ENCODE measurements around the gene MPL. TPM values are rescaled to one million over a fixed set of nuclear protein-coding genes. Genes with fewer than 3 reads are reported as not detected.

The MPL gene
- total RNA-seq, 1 donor from 2014 or later = not detected

DNA sequence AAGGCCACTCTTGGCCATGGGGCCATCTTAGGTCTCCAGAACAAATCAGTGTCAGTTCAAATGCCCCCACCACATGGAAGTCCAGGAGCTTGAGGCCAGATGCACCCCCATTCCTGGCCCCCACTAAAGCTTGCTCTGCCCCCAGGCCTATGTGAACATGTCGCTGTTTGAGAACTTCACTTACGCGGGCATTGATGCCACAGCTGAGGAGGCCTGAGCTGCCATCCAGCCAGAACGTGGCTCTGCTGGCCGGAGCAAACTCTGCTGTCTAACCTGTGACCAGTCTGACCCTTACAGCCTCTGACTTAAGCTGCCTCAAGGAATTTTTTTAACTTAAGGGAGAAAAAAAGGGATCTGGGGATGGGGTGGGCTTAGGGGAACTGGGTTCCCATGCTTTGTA is 15.1 kb upstream of the MPL start:
- no peak for DNase-seq (ENCODE audit: low read depth, low spot score)

DNA sequence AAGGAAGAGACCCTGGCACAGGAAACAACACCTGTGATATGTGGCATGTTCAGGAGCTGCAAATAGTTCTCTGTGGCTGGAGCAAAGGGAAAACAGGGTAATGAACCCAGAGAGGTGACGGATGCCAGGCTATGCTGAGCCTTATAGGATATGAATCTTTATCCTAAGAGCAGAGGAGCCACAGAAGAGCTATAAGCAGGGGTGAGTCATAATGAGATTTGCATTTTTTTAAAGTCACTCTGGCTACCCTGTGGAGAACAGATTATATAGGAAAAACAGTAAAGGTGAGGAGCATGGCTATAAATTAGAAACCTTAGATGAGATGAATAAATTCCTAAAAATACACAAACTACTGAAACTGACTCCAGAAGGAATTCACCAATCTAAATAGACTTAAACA is 12.8 kb upstream of the MPL start:
- DNase-seq (ENCODE audit: low read depth, low spot score) = no peak

DNA sequence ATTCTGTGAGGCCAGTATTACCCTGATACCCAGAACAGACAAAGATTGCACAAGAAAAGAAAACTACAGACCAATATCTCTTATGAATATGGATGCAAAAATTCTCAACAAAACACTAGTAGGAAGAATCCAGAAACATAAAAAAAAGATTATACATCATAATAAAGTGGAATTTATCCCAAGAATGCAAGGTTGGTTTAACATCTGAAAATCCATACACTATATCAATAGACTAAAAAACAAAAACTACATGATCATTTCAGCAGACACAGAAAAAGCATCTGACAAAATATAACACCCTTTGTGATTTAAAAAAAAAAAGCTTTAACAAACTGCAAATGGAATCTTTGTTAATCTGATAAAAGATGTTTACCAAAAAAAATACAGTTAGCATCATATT is 12.2 kb upstream of the MPL start:
- DNase-seq (ENCODE audit: low read depth, low spot score) = no peak

DNA sequence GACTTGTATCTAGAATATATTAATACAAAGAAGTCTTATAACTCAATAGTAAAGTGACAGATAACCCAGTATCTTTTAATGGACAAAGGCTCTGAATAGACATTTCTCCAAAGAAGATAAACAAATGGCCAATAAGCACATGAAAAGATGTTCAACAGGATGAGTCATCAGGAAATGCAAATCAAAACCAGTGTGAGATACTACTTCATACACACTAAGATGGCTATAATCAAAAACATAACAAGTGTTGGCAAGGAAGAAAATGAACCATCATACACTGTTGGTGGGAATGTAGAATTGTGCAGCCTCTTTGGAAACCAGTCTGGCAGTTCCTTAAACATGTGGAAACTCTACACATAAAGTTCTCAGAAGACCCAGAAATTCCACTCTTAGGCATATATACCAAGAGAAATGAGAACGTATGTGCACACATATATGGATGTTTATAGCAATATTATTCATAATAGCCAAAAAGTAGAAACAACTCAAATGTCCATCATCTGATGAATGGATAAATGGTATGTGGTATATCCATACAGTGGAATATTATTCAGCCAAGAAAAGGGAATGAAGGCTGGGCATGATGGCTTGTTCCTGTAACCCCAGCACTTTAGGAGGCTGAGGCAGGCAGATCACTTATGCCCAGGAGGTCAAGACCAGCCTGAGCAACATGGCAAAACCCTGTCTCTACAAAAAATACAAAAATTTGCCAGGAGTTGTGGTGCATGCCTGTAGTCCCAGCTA is 9.9 kb upstream of the MPL start:
- DNase-seq (ENCODE audit: low read depth, low spot score) = no peak

DNA sequence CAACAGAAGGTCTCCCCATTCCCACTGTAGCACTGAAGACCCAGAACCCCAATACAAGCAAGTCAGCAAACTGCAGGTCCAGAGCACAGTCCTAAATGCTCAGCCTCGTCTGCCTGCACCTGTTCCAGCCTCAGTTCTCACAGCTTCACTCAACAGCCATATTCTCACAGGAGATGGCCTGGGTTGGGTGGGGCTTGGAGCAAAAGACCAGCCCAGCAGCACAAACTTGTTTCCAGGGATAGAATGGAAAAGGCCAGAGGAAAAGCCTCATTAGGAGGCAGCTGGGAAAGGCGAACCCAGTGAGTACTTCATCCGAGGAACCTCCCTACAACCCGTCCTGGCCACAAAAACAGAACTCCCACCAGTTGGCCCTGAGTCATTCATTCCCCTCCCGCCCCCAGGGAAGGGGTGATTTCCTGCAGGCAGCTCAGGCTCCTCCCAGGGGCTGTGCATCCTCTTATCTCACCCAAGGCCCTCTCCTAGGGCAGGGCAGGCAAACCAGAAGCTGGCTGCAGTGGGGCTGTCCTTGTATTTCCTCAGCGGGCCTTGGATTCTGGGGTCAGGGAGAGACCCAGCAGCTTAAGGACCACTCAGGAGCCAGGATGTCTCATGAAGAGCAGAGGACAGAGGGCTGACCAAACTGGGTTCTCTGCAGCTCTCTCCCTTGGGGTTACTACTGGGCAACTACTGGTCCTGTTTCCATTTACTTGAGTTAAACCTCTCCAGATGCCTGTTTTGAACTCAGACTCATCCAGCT is 7.4 kb upstream of the MPL start:
- DNase-seq (ENCODE audit: low read depth, low spot score) = peak; percentile 55

DNA sequence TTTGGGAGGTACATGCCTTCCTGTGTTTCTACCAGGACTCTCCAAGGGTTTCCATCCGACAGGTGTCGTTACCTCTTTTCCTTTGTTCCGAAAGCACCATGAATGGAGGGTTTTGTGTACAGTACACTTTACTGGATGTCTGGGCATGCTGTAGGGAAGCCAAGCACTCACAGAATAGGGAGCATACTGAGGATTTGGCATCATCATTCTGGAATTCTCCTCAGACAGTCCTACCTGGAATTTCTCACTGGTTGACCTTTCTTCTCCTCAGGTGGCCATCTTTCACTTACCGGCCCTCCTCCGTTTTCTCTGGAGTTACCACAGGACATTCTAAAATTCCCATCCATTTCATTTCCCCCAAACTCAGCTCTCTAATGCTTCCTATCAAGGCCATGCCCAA is 5.9 kb upstream of the MPL start:
- DNase-seq (ENCODE audit: low read depth, low spot score) = no peak

DNA sequence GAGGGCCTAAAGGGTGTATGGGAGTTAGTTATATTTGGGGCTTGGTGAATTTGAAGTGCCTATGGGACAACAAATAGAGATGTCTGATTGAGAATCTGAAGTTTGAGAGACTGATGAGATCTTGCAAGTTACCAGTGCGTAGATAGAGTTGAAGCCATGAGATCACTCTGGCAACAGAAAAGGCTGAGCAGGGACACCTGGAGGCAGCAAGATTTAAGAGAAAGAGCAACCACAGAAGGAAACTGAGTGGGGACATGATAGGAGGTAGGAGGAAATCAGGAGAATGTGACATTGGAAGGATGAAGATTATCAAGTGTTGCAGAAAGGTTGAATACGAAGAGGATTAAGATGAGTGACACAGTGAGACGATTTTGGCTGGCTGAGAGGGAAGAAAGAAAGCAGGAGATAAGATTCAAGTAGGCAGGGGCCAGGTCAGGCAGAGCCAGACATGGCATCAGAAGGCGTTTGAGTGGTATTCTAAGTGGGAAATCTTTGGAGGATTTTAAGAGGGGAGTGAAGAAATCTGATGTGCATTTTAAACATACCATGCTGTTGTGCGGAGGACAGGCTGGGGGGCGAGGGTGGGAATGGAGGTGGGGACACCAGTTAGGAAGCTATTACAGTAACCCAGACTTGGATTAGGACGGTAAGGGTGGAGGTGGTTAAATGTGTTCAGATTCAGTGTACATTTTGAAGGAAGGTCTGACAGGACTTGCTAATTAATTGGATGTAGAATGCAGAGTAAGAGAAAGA is 3.0 kb upstream of the MPL start:
- no peak for DNase-seq (ENCODE audit: low read depth, low spot score)

DNA sequence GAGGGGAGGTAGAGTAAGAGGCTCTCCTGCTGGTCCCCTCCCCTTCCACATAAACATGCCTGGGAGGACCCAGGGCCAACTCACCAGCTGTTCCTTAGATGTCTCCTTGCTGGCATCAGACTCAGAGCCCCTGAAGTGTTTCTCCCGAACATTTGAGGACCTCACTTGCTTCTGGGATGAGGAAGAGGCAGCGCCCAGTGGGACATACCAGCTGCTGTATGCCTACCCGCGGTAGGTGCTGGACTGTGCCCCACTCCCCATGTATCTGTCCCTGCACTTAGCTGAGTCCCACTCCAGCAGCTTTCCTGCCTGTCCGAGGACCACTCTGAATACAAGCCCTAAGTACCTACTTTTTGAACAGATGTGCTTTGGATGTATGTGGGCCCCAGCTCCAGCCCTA is 383 bp downstream of the MPL start:
- no peak for DNase-seq (ENCODE audit: low read depth, low spot score)

DNA sequence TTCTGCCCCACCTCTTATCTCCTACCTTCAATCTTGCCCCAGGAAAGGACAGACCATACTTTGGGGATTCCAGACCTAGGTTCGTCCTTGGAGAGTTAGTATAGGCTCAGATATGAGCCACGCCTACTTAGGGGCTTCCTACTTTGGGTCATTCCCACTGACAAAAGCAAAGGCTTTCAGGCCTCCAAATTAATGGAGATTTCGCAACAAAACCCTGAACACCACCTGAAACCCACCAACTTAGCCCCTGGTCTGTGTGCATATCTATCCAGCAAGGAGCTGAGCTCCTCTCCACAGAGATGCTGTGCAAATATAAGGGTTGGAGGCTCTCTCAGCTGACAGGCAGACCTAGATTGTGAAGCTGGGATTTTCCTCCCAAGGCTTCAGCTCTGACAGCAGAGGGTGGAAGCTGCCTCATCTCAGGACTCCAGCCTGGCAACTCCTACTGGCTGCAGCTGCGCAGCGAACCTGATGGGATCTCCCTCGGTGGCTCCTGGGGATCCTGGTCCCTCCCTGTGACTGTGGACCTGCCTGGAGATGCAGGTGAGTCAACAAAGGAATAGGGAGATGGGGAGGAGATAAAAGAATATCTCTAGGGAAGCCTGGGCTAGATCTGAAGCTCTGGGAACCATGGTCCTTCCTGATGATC is 2.1 kb downstream of the MPL start:
- DNase-seq (ENCODE audit: low read depth, low spot score) = no peak

DNA sequence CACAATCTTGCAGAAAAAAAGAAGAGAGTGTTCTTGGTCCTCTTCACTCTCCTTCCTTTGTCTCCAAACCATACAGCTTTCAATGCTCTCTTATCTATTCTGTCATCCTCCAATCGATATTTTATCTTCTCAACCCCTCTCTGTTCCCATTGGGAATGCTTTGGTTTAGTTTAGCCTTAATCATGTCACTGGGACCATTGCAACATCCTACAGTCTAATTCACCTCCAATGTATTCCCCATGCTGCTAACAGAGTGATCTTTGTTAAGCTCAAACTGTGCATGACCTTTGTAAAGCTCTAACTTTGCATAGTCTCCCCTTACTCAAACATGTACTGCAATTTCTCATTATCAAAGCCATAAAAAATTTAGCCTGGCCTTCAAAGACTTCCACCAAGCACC is 2.9 kb downstream of the MPL start:
- no peak for DNase-seq (ENCODE audit: low read depth, low spot score)

DNA sequence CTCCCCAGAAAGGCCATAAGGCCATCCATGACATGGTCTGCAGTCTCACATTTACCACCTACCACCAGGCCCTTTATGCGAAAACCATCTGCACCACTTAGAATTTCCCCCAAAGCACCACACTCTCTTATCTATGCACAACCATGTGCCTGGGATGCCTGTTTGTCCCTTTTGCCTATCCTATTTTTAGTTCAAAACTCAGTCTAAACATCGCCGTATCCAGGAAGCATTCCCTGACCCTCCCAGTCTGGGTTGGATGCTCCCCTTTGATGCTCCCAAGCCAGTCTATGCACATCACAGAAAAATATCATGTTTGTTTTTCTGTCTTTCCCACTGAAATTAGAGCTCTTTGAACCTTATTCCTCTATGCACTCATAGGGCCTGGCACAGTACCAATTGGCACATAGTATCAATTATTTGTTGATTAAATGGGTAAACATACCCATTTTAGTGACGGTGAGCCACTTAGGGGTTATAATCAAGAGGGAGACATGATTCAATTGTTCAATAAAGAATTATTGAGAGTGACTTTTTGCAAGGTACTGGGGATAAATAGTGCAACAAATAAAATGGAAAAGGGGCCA is 6.7 kb downstream of the MPL start:
- no peak for DNase-seq (ENCODE audit: low read depth, low spot score)

DNA sequence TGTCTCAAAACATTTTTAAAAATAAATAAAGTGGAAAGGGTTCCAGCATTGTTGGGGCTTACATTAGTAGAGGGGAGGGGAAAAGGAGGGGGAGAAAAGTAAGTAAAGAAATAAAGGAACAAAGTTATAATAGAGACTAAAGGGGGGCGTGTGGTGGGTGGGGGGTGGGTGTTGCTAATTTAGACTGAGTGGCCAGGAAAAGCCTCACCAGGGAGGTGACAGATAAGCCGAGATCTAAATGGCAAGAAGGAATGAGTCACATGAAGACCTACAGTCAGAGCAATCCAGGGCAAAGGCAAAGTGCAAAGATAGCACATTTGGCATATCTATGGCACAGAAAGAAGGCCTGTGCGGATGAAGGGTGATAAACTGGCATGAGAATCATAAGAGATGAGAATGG is 7.5 kb downstream of the MPL start:
- no peak for DNase-seq (ENCODE audit: low read depth, low spot score)

DNA sequence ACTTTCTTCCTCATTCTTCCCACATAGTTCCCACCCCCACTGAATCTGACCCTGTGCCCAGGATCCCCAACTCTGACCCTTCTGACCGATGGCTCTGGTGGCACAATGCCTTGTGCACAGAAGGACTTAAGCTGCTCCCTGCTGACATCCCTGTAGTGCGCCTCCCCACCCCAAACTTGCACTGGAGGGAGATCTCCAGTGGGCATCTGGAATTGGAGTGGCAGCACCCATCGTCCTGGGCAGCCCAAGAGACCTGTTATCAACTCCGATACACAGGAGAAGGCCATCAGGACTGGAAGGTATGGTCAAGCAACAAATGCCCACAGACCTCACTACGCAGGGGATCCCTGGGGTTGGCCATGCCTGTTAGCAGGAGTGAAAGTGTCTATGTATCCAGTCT is 9.0 kb downstream of the MPL start:
- no peak for DNase-seq (ENCODE audit: low read depth, low spot score)

DNA sequence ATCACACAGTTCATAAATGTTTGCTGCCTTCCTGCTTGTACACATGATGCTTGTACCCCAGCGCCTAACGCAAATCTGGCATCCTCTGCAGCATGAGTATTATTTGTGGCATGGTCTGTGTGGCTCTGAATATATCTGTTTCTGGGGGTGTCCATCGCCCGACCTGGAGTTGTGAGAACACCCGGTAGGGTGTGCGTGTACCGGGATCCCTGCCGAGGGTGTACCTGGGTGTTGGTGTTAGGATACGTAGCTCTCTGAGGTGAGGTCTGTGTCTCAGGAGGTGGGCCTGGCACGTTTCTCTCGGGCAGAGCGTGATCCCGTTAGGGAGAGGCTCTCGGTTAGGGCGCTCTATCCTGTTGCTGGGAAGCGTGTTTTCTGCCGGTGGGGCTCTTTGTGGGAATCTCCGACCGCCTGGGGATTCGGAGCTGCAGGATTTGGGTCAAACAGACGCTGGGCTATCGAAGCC is 10.8 kb downstream of the MPL start:
- no peak for DNase-seq (ENCODE audit: low read depth, low spot score)

DNA sequence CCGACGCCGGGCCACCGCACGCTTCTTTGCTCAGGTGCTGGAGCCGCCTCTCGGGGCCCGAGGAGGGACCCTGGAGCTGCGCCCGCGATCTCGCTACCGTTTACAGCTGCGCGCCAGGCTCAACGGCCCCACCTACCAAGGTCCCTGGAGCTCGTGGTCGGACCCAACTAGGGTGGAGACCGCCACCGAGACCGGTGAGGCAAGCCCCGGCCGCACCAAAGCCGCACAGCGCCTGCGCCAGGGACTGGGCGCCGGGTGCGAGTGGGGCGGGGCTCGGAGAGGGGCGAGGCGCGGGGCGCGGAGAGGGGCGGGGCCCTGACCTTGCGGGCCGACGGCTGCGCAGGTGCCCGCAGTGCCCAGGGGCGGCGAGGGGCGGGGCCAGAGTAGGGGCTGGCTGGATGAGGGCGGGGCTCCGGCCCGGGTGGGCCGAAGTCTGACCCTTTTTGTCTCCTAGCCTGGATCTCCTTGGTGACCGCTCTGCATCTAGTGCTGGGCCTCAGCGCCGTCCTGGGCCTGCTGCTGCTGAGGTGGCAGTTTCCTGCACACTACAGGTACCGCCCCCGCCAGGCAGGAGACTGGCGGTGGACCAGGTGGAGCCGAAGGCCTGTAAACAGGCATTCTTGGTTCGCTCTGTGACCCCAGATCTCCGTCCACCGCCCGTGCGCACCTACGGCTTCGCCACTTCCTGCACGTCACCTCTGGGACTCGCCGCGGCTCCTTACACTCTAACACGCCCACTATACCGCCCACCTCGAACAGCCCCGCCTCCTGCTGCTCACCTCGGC is 11.4 kb downstream of the MPL start:
- DNase-seq (ENCODE audit: low read depth, low spot score) = no peak

DNA sequence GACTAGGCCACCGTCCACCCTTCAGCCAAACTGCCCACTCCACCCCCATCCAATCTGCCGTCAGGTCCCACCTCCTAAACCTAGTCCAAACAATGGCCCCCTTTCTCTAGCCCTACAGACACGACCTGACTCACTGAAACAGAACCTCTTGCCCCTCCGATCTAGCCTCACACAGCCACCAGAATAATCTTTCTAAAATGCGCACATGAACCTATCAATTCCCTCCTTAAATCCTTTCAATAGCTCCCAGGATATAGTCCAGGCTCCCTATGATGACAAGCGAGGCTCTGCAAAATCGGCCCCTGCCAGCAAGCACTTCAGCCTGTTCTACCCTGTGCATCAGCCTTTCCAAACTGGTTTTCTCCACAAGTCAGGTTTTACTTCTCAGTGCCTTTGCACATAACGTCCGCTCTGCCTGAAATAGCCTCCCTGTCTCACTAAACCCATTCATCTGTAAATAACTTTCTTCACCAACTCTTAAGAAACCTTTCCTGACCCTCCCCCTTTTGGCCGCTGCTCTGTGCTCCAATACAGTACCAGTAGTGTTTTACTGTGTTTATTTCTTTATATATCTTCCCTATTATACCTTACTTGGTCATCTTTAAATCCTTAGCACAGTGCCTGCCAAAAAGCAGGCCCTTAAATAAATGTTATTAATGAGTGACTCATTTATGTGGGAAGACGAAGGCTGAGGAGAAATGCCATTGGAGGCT is 12.1 kb downstream of the MPL start:
- no peak for DNase-seq (ENCODE audit: low read depth, low spot score)

DNA sequence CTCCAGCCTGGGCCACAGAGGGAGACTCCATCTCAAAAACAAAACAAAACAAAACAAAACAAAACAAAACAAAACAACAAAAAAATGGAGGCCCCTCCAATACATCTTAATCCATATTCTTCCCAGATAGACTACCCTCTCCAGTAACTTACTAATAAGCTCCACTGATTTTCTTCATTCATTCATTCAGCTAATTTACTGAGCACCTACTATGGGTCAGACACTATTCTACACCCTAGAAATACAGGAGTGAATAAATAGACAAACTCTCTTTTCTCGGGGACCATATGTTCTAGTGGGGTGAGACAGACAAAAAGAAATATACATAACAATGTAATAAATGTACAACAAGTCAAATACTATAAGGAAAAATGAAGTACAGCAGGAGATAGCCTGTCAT is 13.4 kb downstream of the MPL start:
- DNase-seq (ENCODE audit: low read depth, low spot score) = no peak

DNA sequence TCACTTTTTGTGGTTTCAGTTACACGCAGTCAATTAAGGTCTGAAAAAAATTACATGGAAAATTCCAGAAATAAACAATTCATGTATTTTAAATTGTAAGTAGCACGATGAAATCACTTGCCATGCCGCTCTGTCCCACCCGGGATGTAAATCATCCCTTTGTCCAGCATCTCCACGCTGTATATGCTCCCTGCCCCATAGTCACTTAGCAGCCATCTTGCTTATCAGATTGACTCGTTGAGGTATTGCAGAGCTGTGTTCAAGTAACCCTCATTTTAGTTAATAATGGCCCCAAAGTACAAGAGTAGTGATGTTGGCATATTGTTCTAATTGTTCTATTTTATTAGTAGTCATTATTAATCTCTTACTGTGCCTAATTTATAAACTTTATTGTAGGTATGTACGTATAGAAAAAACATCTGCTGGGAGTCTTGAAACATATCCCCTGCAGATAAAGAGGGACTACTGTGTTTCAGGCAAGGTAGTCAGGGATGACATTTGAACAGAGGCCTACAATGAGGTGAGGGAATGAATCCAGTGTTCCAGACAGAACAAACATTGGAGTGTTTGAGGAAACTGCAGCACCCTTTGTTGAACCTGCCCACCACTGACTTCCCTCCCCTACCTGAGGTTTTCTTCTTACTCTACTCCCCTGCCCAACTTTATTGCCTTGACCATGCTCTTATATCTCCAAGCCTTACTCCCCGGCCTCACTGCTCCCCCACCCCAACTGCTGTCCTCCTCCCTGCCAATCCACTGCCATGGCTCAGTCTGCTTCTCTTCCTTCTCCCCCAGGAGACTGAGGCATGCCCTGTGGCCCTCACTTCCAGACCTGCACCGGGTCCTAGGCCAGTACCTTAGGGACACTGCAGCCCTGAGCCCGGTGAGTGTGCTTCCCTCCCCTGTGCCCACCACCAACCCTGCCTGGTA is 14.1 kb downstream of the MPL start:
- DNase-seq (ENCODE audit: low read depth, low spot score) = no peak

DNA sequence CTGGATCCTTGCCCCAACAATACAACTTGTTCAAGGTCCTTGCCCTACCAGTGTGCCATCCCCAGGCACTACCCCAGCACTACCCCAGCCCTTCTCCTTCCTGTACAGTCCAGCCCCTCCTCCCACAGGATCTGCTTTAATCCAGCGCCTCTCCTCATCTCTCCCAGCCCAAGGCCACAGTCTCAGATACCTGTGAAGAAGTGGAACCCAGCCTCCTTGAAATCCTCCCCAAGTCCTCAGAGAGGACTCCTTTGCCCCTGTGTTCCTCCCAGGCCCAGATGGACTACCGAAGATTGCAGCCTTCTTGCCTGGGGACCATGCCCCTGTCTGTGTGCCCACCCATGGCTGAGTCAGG is 14.7 kb downstream of the MPL start:
- DNase-seq (ENCODE audit: low read depth, low spot score) = no peak

Data from pulmonary artery endothelial cell (primary cell).